Heart left ventricle (tissue), 16 donors: ENCODE measurements around the gene MTX3. TPM values are rescaled to one million over a fixed set of nuclear protein-coding genes. Genes with fewer than 3 reads are reported as not detected.

Source experiments
- ATAC-seq, 4 donors: fragments of 200-7000 bp; cut with Tn5 transposase; one replicate each; pipeline ENCODE4 v1.9.1; 2020 to 2022; ENCODE audit warnings: moderate library complexity in 4 of 4, mild to moderate bottlenecking in 3 of 4, moderate number of reproducible peaks in 1 of 4
- DNase-seq, 5 donors: peaks; one replicate each; pipeline ENCODE4 v3.0.0-alpha.2; 2020
- H3K27ac ChIP-seq, 12 donors: fragments of 200-600 bp; sonication (generic) in 4 of 12; one replicate each; pipeline versions ENCODE4 v1.5.0 to v1.8.0; 2016 to 2022; ENCODE audit warnings: mild to moderate bottlenecking in 2 of 12
- H3K27me3 ChIP-seq, 9 donors: fragments of 200-600 bp; sonication (generic) in 2 of 9; one replicate each; pipeline versions ENCODE4 v1.5.1 to v1.8.0; 2016 to 2022; ENCODE audit warnings: mild to moderate bottlenecking in 3 of 9
- H3K36me3 ChIP-seq, 9 donors: fragments of 200-600 bp; sonication (generic) in 2 of 9; one replicate each; pipeline versions ENCODE4 v1.5.0 to v1.8.0; 2018 to 2022; ENCODE audit warnings: mild to moderate bottlenecking in 2 of 9
- H3K4me1 ChIP-seq, 12 donors: fragments of 200-600 bp; sonication (generic) in 4 of 12; one replicate each; pipeline versions ENCODE4 v1.5.0 to v1.8.0; 2016 to 2022; ENCODE audit warnings: mild to moderate bottlenecking in 3 of 12
- H3K4me3 ChIP-seq, 12 donors: fragments of 200-600 bp; sonication (generic) in 4 of 12; one replicate each; pipeline versions ENCODE4 v1.5.0 to v1.8.0; 2017 to 2022; ENCODE audit warnings: mild to moderate bottlenecking in 9 of 12, moderate library complexity in 4 of 12
- H3K9me3 ChIP-seq, 12 donors: fragments of 200-600 bp; sonication (generic) in 4 of 12; one replicate each; pipeline versions ENCODE4 v1.5.0 to v1.8.0; 2016 to 2022; ENCODE audit warnings: mild to moderate bottlenecking in 1 of 12
- POLR2A ChIP-seq, 2 donors: fragments of 450-650 bp; IDR thresholded peaks; one replicate each; pipeline ENCODE4 v1.6.1; 2017; ENCODE audit warnings: antibody characterized with exemption in 2 of 2, mild to moderate bottlenecking in 2 of 2, moderate library complexity in 2 of 2
- WGBS, 4 donors: extraction: QIAGEN DNeasy Blood & Tissue Kit in 2 of 4; methylation state at CpG; one replicate each; pipeline versions ENCODE4 v1.1.5 to v1.1.7; 2013 to 2018; 5-methylcytosine and 5-hydroxymethylcytosine counted together
- intact Hi-C, 10 donors: fragments of 100-400 bp; cut with DNase I; formaldehyde crosslinking; loops; one replicate each; pipeline versions ENCODE4 v1.11.1 to v1.14.2; 2022
- long read RNA-seq, 3 donors: library from polyadenylated mRNA; unstranded; transcript quantifications; one replicate each; pipeline ENCODE4 v2.0.0, GENCODE V29; 2020 to 2021
- polyA plus RNA-seq, 2 donors: library from polyadenylated mRNA; stranded (reverse); fragments of 200-250 nt; gene quantifications; one replicate each; pipeline ENCODE4 v1.2.3, GENCODE V29; 2013
- total RNA-seq, 9 donors: library from RNA; depleted of rRNA in 2 of 9; stranded (reverse); fragments of >200 nt in 2 of 9; fragmentation: NEBNext Ultra II Directional in 3 of 9; extraction: Animal tissue kit (Norgen Biotek cat#: 25700) in 3 of 9; gene quantifications; one replicate each; pipeline versions ENCODE4 v1.1.0 to v1.2.4, GENCODE V29; 2016 to 2023
- TF ChIP-seq, protein P1 (sequence below), 12 donors: fragments of 200-600 bp; sonication (generic) in 4 of 12; IDR thresholded peaks; one replicate each; pipeline versions ENCODE4 v1.5.0 to v1.8.0; 2018 to 2022; ENCODE audit warnings: antibody characterized with exemption in 12 of 12, mild to moderate bottlenecking in 5 of 12
- donor health status: ischemic (EF 13 %, LVEDD 7.1; RV severe dilation, severe dysfunction).
- donor health status: healthy with polysubstance abuse.
- donor health status: DM: no; HTN: yes; CAD: no.
- donor health status: DM: no; HTN: no; CAD: no.
- donor health status: ischemic (EF 25% LVEDD 6.9; RV normal size, moderate dysfunction).
- donor health status: ischemic (EF 25% LVEDD 5.7; RV mildly dilated, moderate dysfunction).
- donor health status: healthy.
- donor health status: DM: yes; HTN: yes; CAD: no.
- donor health status: ischemic (EF 35%, LVEDD 5.7; RV mildly dilated, moderate dysfunction).
- donor health status: nonischemic (EF 11% LVEDD 7.7; RV severe dilation, severe dysfunction).
- donor health status: DM: yes; HTN: yes; CAD: no.
- donor health status: PGD.
- donor health status: ischemic (EF 29% LVEDD 5.4; RV normal size, mild dysfunction).
- donor health status: nonischemic (EF 23%, LVEDD 6.1; RV moderate dilation, normal function).

MTX3 gene, protein sequence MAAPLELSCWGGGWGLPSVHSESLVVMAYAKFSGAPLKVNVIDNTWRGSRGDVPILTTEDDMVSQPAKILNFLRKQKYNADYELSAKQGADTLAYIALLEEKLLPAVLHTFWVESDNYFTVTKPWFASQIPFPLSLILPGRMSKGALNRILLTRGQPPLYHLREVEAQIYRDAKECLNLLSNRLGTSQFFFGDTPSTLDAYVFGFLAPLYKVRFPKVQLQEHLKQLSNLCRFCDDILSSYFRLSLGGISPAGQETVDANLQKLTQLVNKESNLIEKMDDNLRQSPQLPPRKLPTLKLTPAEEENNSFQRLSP
- total RNA-seq, result 10 to 100 TPM in 7 of 9 donors, 1 to 10 TPM in 2; 6.2 to 14.4 (median 12.1) TPM
- polyA plus RNA-seq, result 1 to 10 TPM; 4.2 to 9.0 TPM
- long read RNA-seq, donor 1, full-length matches to known transcripts, result 12 of 18 reads
- long read RNA-seq, donor 1, partial matches to known transcripts, result 1 of 18 reads
- long read RNA-seq, donor 1, other reads (novel, unspliced or antisense), result 5 of 18 reads
- long read RNA-seq, donor 2, full-length matches to known transcripts, result 9 of 15 reads
- long read RNA-seq, donor 2, partial matches to known transcripts, result 0 of 15 reads
- long read RNA-seq, donor 2, other reads (novel, unspliced or antisense), result 6 of 15 reads
- long read RNA-seq, donor 3, full-length matches to known transcripts, result 9 of 19 reads
- long read RNA-seq, donor 3, partial matches to known transcripts, result 2 of 19 reads
- long read RNA-seq, donor 3, other reads (novel, unspliced or antisense), result 8 of 19 reads

- H3K4me3 ChIP-seq, result peak within 1 kb of the TSS; percentile 53 to 99 (median 82)
- H3K9me3 ChIP-seq, result no peaks in the 10 kb centered on the region
- no peaks in the 10 kb centered on the region for H3K27me3 ChIP-seq
- peaks cover 0 to 27% (median 12%) of the 10 kb centered on the region in 12 donors for H3K4me1 ChIP-seq
- WGBS, 4 donors, result 2 to 5% (median 3%) methylated on average over 14 to 50 of the region's 50 CpGs
- H3K27ac ChIP-seq, result peak within 1 kb of the TSS; percentile 26 to 86 (median 72)
- intact Hi-C loops, result loop anchor here in 1 of 10 donors (5.0 kb wide), 1 partner anchor 91 kb away; no protein-coding TSS in a partner anchor
- TF ChIP-seq POLR2A (IDR thresholded peaks at IDR 0.05), result no peak
- TF ChIP-seq, protein P1, sequence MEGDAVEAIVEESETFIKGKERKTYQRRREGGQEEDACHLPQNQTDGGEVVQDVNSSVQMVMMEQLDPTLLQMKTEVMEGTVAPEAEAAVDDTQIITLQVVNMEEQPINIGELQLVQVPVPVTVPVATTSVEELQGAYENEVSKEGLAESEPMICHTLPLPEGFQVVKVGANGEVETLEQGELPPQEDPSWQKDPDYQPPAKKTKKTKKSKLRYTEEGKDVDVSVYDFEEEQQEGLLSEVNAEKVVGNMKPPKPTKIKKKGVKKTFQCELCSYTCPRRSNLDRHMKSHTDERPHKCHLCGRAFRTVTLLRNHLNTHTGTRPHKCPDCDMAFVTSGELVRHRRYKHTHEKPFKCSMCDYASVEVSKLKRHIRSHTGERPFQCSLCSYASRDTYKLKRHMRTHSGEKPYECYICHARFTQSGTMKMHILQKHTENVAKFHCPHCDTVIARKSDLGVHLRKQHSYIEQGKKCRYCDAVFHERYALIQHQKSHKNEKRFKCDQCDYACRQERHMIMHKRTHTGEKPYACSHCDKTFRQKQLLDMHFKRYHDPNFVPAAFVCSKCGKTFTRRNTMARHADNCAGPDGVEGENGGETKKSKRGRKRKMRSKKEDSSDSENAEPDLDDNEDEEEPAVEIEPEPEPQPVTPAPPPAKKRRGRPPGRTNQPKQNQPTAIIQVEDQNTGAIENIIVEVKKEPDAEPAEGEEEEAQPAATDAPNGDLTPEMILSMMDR (IDR thresholded peaks at IDR 0.05), result peak in 1 of 12 donors; percentile 14
- DNase-seq (peak; percentile 82 to 91 (median 88)), ATAC-seq (peak; percentile 87 to 98 (median 96))
- H3K36me3 ChIP-seq, result peaks cover 0 to 36% (median 30%) of the 10 kb centered on the region in 9 donors
These were observed at the start of gene MTX3 for GRCh38 chr5:79990598-79991507. Gene MTX3, minus strand, starts transcription at chr5:79991262. Its CDS starts 24 bp downstream, at chr5:79991238.

DNA sequence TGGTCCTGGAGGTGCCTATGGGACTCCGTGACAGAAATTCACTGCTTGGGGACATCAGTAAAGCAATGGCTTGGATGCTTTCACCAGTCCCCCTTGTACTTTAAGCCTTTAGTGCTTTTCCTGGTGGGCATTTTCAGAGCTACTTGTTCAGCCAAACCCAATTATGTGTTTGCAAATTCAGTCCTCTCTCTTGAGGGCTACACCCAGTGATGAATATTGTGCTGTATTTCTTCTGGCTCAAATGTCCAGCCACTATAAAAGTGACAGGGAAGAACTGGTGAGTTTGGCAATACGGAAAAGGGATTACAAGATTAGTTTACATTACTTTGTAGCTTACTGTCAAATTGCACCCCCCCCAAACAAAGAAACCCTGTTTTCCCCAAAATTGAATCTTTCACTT, 48.6 kb upstream of the MTX3 start:
- DNase-seq (no peak), ATAC-seq (no peak)
- 64 to 76% (median 67%) methylated on average over 2 of the region's 2 CpGs for WGBS, 4 donors
- Histone ChIP-seq H3K36me3 (peaks cover 0 to 17% (median 0%) of the 10 kb centered on the region in 9 donors), H3K27me3 (peaks cover 0 to 33% (median 14%) of the 10 kb centered on the region in 9 donors), H3K4me1 (peaks cover 0 to 9% (median 0%) of the 10 kb centered on the region in 12 donors), H3K27ac (no peak overlapping the region), H3K9me3 (no peaks in the 10 kb centered on the region), H3K4me3 (peak overlapping the region in 2 of 12 donors; percentile 3 to 10)
- intact Hi-C loops, result no loop called here
- no peak for TF ChIP-seq POLR2A (IDR thresholded peaks at IDR 0.05)
- TF ChIP-seq, protein P1 (IDR thresholded peaks at IDR 0.05), result no peak

GRCh38 chr5:80037366-80037765, 46.3 kb upstream of the MTX3 start:
- Histone ChIP-seq H3K4me3 (peak overlapping the region in 9 of 12 donors; percentile 49 to 65 (median 60)), H3K27ac (peak overlapping the region in 2 of 12 donors; percentile 73 to 84), H3K36me3 (peaks cover 0 to 13% (median 0%) of the 10 kb centered on the region in 9 donors), H3K9me3 (no peaks in the 10 kb centered on the region), H3K4me1 (peaks cover 0 to 12% (median 0%) of the 10 kb centered on the region in 12 donors), H3K27me3 (peaks cover 0 to 46% (median 20%) of the 10 kb centered on the region in 9 donors)
- ATAC-seq, result no peak
- no peak for DNase-seq
- intact Hi-C loops, result no loop called here
- TF ChIP-seq, protein P1 (IDR thresholded peaks at IDR 0.05), result no peak
- no peak for TF ChIP-seq POLR2A (IDR thresholded peaks at IDR 0.05)
- WGBS, 4 donors, result 78 to 92% (median 81%) methylated on average over 5 of the region's 5 CpGs
